Activated CD4-positive, alpha-beta T cell treated with anti-CD3 and anti-CD28 coated beads for 36 hours (primary cell): ENCODE results near the gene TMEM170B. TPM values are rescaled to one million over a fixed set of nuclear protein-coding genes. Genes with fewer than 3 reads are reported as not detected.

ENCODE experiments used
- ATAC-seq: fragments of 200-7000 bp; cut with Tn5 transposase; one replicate; pipeline ENCODE4 v1.10.0; 2021; ENCODE audit warnings: mild to moderate bottlenecking, moderate library complexity
- CTCF ChIA-PET: fragments of 350-600 bp; sonication (Branson Sonifier 250); formaldehyde crosslinking; loops from one replicate; lab custom pipeline; 2021; ENCODE audit warnings: antibody characterized with exemption; lab: Charles Lee
- POLR2A ChIA-PET: fragments of 350-600 bp; sonication (Branson Sonifier 250); formaldehyde crosslinking; loops from one replicate; lab custom pipeline; 2021; ENCODE audit warnings: antibody characterized with exemption, inconsistent platforms; lab: Charles Lee
- DNase-seq: peaks from one replicate; pipeline ENCODE4 v3.0.0-alpha.2; 2020
- H3K27ac Mint-ChIP-seq: one replicate; pipeline ENCODE4 v1.8.0; 2021; ENCODE audit warnings: mixed read lengths
- H3K27me3 Mint-ChIP-seq: one replicate; pipeline ENCODE4 v1.8.0; 2021; ENCODE audit warnings: mixed read lengths
- H3K36me3 Mint-ChIP-seq: one replicate; pipeline ENCODE4 v1.8.0; 2021; ENCODE audit warnings: low read depth, mixed read lengths
- H3K4me1 Mint-ChIP-seq: one replicate; pipeline ENCODE4 v1.8.0; 2021; ENCODE audit warnings: mixed read lengths
- H3K4me3 Mint-ChIP-seq: one replicate; pipeline ENCODE4 v1.8.0; 2021; ENCODE audit warnings: mild to moderate bottlenecking, moderate library complexity, mixed read lengths
- H3K9me3 Mint-ChIP-seq: one replicate; pipeline ENCODE4 v1.8.0; 2021; ENCODE audit warnings: low read depth, mixed read lengths
- intact Hi-C, 2 experiments: fragments of 100-400 bp; cut with DNase I in 1 of 2; cut with micrococcal nuclease in 1 of 2; formaldehyde crosslinking; loops; one replicate each; pipeline versions ENCODE4 v1.14.2 to v1.15.1; 2022 to 2024; cut with DNase I, micrococcal nuclease
- total RNA-seq, 2 experiments: library from RNA; stranded (reverse); gene quantifications; one replicate each; pipeline ENCODE4 v1.2.3, GENCODE V29; 2021

The TMEM170B gene
- total RNA-seq, 2 experiments from 2014 or later = 0.98 to 1.3 TPM

DNA sequence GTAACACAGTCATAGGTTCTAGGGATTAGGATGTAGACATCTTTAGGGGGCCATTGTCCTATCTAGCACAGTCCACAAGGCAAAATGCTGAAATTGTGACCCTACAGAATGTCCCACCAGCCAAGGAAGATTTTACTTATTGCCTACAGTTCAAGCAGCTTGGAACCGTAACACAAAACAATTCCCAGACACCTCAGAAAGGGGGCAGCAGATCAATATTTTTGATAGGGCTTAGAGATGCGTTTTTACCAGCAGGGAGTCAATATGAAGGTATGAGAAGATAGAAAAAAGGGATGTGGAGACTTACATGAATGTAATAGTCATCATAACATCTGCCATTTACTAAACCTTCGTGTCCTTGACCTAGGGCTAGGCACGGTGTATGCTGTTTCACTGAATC is 81.0 kb downstream of the TMEM170B start:
- Mint-ChIP-seq H3K27ac (no peak overlapping the region), H3K9me3 (no peaks in the 10 kb centered on the region), H3K4me3 (no peak overlapping the region), H3K36me3 (no peaks in the 10 kb centered on the region), H3K27me3 (no peaks in the 10 kb centered on the region), H3K4me1 (no peaks in the 10 kb centered on the region)
- ChIA-PET POLR2A (no interaction called here), CTCF (interaction anchor here (0.7 kb wide), 1 partner anchor 591 kb away, joined by 5 read pairs; no protein-coding TSS in a partner anchor)
- intact Hi-C loops = no loop called here
- no peak for DNase-seq
- ATAC-seq = peak; percentile 42

GRCh38 chr6:11621119-11621518 is 83.6 kb downstream of the TMEM170B start:
- H3K4me1 Mint-ChIP-seq = no peaks in the 10 kb centered on the region
- CTCF ChIA-PET = interaction anchor here (0.6 kb wide), 1 partner anchor 835 kb away, joined by 3 read pairs; no protein-coding TSS in a partner anchor
- intact Hi-C loops = no loop called here
- no peaks in the 10 kb centered on the region for H3K27me3 Mint-ChIP-seq
- ATAC-seq (no peak), DNase-seq (no peak)
- no peak overlapping the region for H3K27ac Mint-ChIP-seq
- H3K4me3 Mint-ChIP-seq = no peak overlapping the region
- H3K9me3 Mint-ChIP-seq = no peaks in the 10 kb centered on the region
- POLR2A ChIA-PET = no interaction called here
- H3K36me3 Mint-ChIP-seq = no peaks in the 10 kb centered on the region

- no peaks in the 10 kb centered on the region for H3K36me3 Mint-ChIP-seq
- no peaks in the 10 kb centered on the region for H3K4me1 Mint-ChIP-seq
- ChIA-PET POLR2A (no interaction called here), CTCF (no interaction called here)
- no peaks in the 10 kb centered on the region for H3K27me3 Mint-ChIP-seq
- no peak overlapping the region for H3K27ac Mint-ChIP-seq
- ATAC-seq (no peak), DNase-seq (no peak)
- intact Hi-C loops = no loop called here
- H3K9me3 Mint-ChIP-seq = no peaks in the 10 kb centered on the region
- no peak overlapping the region for H3K4me3 Mint-ChIP-seq
Measured at GRCh38 chr6:11622156-11622555, 84.6 kb downstream of the TMEM170B start.

GRCh38 chr6:11623272-11623671 is 85.7 kb downstream of the TMEM170B start:
- DNase-seq = no peak
- no peak overlapping the region for H3K27ac Mint-ChIP-seq
- POLR2A ChIA-PET = no interaction called here
- ATAC-seq = no peak
- no peaks in the 10 kb centered on the region for H3K36me3 Mint-ChIP-seq
- no peaks in the 10 kb centered on the region for H3K9me3 Mint-ChIP-seq
- no peaks in the 10 kb centered on the region for H3K4me1 Mint-ChIP-seq
- CTCF ChIA-PET = no interaction called here
- no peak overlapping the region for H3K4me3 Mint-ChIP-seq
- intact Hi-C loops = no loop called here
- peaks cover 6% of the 10 kb centered on the region for H3K27me3 Mint-ChIP-seq

- ChIA-PET POLR2A (no interaction called here), CTCF (interaction anchor here (0.5 kb wide), 1 partner anchor 19 kb away, joined by 3 read pairs; no protein-coding TSS in a partner anchor)
- Mint-ChIP-seq H3K36me3 (no peaks in the 10 kb centered on the region), H3K4me1 (no peaks in the 10 kb centered on the region), H3K9me3 (no peaks in the 10 kb centered on the region), H3K27me3 (peaks cover 6% of the 10 kb centered on the region), H3K4me3 (no peak overlapping the region), H3K27ac (no peak overlapping the region)
- intact Hi-C loops = no loop called here
- DNase-seq (no peak), ATAC-seq (no peak)
Measured at GRCh38 chr6:11625302-11625701, 87.8 kb downstream of the TMEM170B start.

DNA sequence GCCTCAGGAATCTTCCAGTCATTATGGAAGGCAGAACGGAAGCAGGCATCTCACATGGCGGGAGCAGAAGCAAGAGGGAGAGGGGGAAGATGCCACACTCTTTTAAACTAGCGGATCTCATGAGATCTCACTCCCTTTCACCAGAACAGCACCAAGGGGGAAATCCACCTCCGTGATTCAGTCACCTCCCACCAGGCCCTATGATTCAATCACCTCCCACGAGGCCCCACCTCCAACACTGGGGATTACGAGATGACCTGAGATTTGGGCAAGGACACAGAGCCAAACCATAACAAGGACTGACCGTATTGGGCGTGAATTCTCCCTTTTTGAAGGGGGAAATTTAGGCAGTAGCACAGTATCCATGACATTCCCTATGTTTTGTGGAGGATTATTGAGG is 88.8 kb downstream of the TMEM170B start:
- ATAC-seq (no peak), DNase-seq (no peak)
- intact Hi-C loops = no loop called here
- POLR2A ChIA-PET = no interaction called here
- Mint-ChIP-seq H3K4me1 (no peaks in the 10 kb centered on the region), H3K9me3 (no peaks in the 10 kb centered on the region), H3K27me3 (peaks cover 6% of the 10 kb centered on the region), H3K27ac (no peak overlapping the region), H3K36me3 (no peaks in the 10 kb centered on the region), H3K4me3 (no peak overlapping the region)
- CTCF ChIA-PET = no interaction called here

DNA sequence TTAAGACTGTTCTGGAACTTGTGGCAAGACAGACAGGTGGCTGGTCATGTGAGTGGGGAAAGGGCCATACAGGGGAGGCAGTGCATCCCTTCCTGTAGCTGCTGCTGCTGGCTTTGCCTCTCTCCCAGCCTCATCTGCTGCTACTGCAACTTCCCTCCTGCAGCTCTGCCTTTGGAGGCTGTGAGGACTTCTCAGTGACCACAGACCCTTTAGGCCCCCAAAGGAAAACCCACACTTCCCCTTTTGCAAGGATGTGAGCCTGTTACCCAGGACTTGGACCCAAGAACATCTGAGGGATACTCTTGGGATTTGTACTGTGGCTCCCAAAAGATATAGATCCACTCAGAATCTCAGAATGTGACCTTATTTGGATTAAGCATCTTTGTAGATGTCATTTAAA is 91.0 kb downstream of the TMEM170B start:
- Mint-ChIP-seq H3K27me3 (peaks cover 6% of the 10 kb centered on the region), H3K4me1 (no peaks in the 10 kb centered on the region), H3K4me3 (no peak overlapping the region), H3K36me3 (no peaks in the 10 kb centered on the region), H3K9me3 (no peaks in the 10 kb centered on the region), H3K27ac (no peak overlapping the region)
- intact Hi-C loops = no loop called here
- ATAC-seq (no peak), DNase-seq (no peak)
- POLR2A ChIA-PET = no interaction called here
- CTCF ChIA-PET = no interaction called here

- H3K4me1 Mint-ChIP-seq = no peaks in the 10 kb centered on the region
- DNase-seq (no peak), ATAC-seq (no peak)
- H3K4me3 Mint-ChIP-seq = no peak overlapping the region
- intact Hi-C loops = no loop called here
- H3K27me3 Mint-ChIP-seq = peaks cover 6% of the 10 kb centered on the region
- no peaks in the 10 kb centered on the region for H3K9me3 Mint-ChIP-seq
- ChIA-PET CTCF (no interaction called here), POLR2A (no interaction called here)
- H3K36me3 Mint-ChIP-seq = no peaks in the 10 kb centered on the region
- no peak overlapping the region for H3K27ac Mint-ChIP-seq
Measured at GRCh38 chr6:11631008-11631407, 93.5 kb downstream of the TMEM170B start.

GRCh38 chr6:11631539-11631938 is 94.0 kb downstream of the TMEM170B start:
- Mint-ChIP-seq H3K9me3 (no peaks in the 10 kb centered on the region), H3K36me3 (no peaks in the 10 kb centered on the region), H3K4me1 (no peaks in the 10 kb centered on the region), H3K27ac (no peak overlapping the region), H3K4me3 (no peak overlapping the region), H3K27me3 (peaks cover 6% of the 10 kb centered on the region)
- no peak for ATAC-seq
- intact Hi-C loops = no loop called here
- ChIA-PET POLR2A (no interaction called here), CTCF (no interaction called here)
- DNase-seq = no peak

DNA sequence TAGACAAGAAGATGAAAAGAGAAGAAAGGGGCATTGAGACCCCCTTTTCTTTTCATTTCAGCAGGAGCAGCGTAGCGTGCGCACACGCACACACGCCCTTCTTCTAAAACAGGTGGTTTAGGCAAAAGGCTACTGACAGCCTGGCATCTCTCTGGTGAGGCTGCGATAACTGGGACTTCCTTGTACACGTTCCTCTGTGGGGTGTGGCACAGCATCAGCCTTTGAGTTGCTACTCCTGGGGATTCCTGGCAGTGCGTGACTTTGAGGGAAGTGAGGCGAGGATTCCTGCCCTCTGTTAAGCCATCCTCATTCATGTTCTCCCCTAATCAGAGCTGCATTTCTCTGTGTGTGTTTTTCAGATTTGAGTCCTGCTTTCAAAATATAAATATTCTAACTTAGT is 94.7 kb downstream of the TMEM170B start:
- H3K27me3 Mint-ChIP-seq = peaks cover 6% of the 10 kb centered on the region
- no peaks in the 10 kb centered on the region for H3K36me3 Mint-ChIP-seq
- ATAC-seq (no peak), DNase-seq (no peak)
- no peak overlapping the region for H3K4me3 Mint-ChIP-seq
- intact Hi-C loops = no loop called here
- no peaks in the 10 kb centered on the region for H3K4me1 Mint-ChIP-seq
- ChIA-PET POLR2A (no interaction called here), CTCF (interaction anchor here (0.9 kb wide), 1 partner anchor 586 kb away, joined by 3 read pairs; no protein-coding TSS in a partner anchor)
- no peak overlapping the region for H3K27ac Mint-ChIP-seq
- H3K9me3 Mint-ChIP-seq = no peaks in the 10 kb centered on the region

DNA sequence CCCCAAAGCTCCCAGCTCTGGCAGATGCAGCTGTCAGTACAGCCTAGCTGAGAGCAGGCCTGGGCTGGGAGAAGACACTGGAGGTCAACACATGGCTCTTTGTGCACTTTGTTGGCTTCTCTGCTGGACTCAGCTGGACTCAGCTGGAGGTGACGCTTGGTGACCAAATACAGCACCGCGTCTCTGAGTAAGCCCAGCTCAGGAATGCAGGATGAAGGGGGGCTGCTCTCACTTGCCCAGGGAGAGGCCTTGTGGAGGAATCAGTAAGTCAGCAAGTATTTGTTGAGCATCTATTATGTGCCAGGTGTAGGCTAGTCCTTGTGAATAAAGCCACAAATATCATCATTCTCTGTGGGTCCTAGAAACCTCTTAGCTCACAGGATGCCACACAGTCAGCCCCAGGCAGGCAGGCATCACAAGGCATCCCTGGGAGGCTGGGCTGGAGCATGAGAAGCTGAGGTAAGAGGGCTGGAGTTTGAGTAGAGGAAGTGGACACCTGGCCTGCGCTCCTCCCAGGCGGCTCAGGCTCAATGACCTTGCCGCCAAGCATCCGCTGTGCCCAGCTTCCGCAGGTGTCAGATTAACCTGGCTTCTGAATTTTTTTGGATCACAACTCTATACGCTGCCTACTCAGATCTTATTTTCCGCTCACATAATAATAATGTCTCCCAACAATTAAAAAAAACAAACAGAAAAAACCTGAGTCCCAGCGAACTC is 95.4 kb downstream of the TMEM170B start:
- Mint-ChIP-seq H3K27ac (no peak overlapping the region), H3K36me3 (no peaks in the 10 kb centered on the region), H3K4me3 (no peak overlapping the region), H3K27me3 (peaks cover 4% of the 10 kb centered on the region), H3K9me3 (no peaks in the 10 kb centered on the region), H3K4me1 (no peaks in the 10 kb centered on the region)
- ChIA-PET POLR2A (no interaction called here), CTCF (interaction anchor here (0.6 to 0.9 kb wide), 3 partner anchors 302 to 677 kb away, joined by 3 to 4 read pairs (median 3); no protein-coding TSS in a partner anchor)
- intact Hi-C loops = no loop called here
- no peak for DNase-seq
- ATAC-seq = no peak
